ENCODE results near the gene IKZF3.
A peak's percentile ranks its signal among the peaks of the same experiment; 100 is the strongest.
"Not testable (repeated sequence)": the region's sequence is repeated elsewhere in the genome, so short reads cannot be mapped to it uniquely, and the experiment has no call there.

Gene IKZF3

GRCh38 chr17:39748444-39749034, 115.6 kb downstream of the IKZF3 start:
- in situ Hi-C loops (cut with MboI; ENCODE audit: low sequenced_read_pairs); H3K9me3 ChIP-seq; H3K36me3 ChIP-seq (replicated peaks); H3K4me1 ChIP-seq; H3K27me3 ChIP-seq (ENCODE audit: low read depth); DNase-seq (ENCODE audit: low spot score in 2 of 2); H3K4me3 ChIP-seq: not testable (repeated sequence)

- in situ Hi-C loops (cut with MboI; ENCODE audit: low sequenced_read_pairs): no loop called here
- H3K36me3 ChIP-seq (replicated peaks): no peaks in the 10 kb centered on the region
These were observed 116.4 kb downstream of the IKZF3 start for GRCh38 chr17:39747745-39748144.

DNA sequence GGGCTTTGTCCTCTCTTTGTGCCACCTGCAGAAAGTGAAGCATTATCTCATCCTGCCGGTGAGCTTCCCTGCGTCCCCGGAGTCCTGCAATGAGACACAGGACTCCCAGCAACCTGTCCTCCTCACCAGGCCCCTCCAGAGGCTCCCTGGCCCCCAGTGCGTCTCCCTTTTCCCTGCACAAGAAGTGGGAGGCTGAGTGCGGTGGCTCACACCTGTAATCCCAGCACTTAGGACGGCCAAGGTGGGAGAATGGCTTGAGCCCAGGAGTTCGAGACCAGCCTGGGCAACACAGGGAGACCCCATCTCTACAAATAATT, 118.0 kb downstream of the IKZF3 start:
- in situ Hi-C loops (cut with MboI; ENCODE audit: low sequenced_read_pairs): no loop called here
- Histone ChIP-seq H3K27me3 (ENCODE audit: low read depth) (no peaks in the 10 kb centered on the region), H3K36me3 (replicated peaks) (no peaks in the 10 kb centered on the region), H3K4me3 (no peak overlapping the region), H3K9me3 (no peaks in the 10 kb centered on the region), H3K4me1 (no peaks in the 10 kb centered on the region)
- DNase-seq (ENCODE audit: low spot score in 2 of 2): no peak

More at GRCh38 chr17:39747745-39748144, 116.4 kb downstream of the IKZF3 start:
- Histone ChIP-seq H3K27me3 (ENCODE audit: low read depth) (no peaks in the 10 kb centered on the region), H3K4me1 (no peaks in the 10 kb centered on the region), H3K4me3 (no peak overlapping the region), H3K9me3 (no peaks in the 10 kb centered on the region)
- DNase-seq (ENCODE audit: low spot score in 2 of 2): no peak

DNA sequence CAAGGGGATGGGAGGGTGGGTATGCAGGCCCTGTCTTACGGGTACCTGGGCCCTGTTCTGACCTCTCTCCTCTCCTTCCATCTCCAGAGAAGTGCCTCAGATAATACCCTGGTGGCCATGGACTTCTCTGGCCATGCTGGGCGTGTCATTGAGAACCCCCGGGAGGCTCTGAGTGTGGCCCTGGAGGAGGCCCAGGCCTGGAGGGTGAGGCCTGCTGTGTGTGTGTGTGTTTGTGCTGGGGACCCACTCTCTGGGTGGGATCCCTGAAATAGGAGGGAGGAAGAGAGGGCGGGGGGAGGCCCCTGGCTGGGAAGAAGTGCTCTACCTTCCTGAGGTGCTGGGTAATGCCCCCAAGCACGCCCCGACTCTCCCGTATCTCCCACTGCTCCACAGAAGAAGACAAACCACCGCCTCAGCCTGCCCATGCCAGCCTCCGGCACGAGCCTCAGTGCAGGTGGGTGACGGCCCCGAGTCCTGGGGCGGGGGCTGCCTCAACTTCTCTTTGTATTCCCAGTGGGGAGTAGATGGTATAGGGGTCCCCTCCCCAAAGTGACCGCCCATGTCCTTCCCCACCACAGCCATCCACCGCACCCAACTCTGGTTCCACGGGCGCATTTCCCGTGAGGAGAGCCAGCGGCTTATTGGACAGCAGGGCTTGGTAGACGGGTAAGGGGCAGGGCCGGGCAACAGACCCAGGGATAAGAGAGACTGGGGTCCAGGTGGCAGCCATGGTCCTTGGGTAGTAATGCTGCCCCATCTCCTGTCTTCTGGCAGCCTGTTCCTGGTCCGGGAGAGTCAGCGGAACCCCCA, 118.6 kb downstream of the IKZF3 start:
- H3K4me1 ChIP-seq: no peaks in the 10 kb centered on the region
- no peaks in the 10 kb centered on the region for H3K27me3 ChIP-seq (ENCODE audit: low read depth)
- in situ Hi-C loops (cut with MboI; ENCODE audit: low sequenced_read_pairs): no loop called here
- DNase-seq (ENCODE audit: low spot score in 2 of 2): no peak
- no peak overlapping the region for H3K4me3 ChIP-seq
- no peaks in the 10 kb centered on the region for H3K36me3 ChIP-seq (replicated peaks)
- H3K9me3 ChIP-seq: no peaks in the 10 kb centered on the region

- Histone ChIP-seq H3K36me3 (replicated peaks) (no peaks in the 10 kb centered on the region), H3K27me3 (ENCODE audit: low read depth) (no peaks in the 10 kb centered on the region), H3K9me3 (no peaks in the 10 kb centered on the region), H3K4me1 (no peaks in the 10 kb centered on the region), H3K4me3 (no peak overlapping the region)
- no peak for DNase-seq (ENCODE audit: low spot score in 2 of 2)
- in situ Hi-C loops (cut with MboI; ENCODE audit: low sequenced_read_pairs): no loop called here
These were observed 119.3 kb downstream of the IKZF3 start for GRCh38 chr17:39744836-39745215.

GRCh38 chr17:39744075-39744835, 119.9 kb downstream of the IKZF3 start:
- Histone ChIP-seq H3K36me3 (replicated peaks) (no peaks in the 10 kb centered on the region), H3K4me1 (no peaks in the 10 kb centered on the region), H3K4me3 (no peak overlapping the region), H3K9me3 (no peaks in the 10 kb centered on the region), H3K27me3 (ENCODE audit: low read depth) (no peaks in the 10 kb centered on the region)
- no peak for DNase-seq (ENCODE audit: low spot score in 2 of 2)
- in situ Hi-C loops (cut with MboI; ENCODE audit: low sequenced_read_pairs): no loop called here

DNA sequence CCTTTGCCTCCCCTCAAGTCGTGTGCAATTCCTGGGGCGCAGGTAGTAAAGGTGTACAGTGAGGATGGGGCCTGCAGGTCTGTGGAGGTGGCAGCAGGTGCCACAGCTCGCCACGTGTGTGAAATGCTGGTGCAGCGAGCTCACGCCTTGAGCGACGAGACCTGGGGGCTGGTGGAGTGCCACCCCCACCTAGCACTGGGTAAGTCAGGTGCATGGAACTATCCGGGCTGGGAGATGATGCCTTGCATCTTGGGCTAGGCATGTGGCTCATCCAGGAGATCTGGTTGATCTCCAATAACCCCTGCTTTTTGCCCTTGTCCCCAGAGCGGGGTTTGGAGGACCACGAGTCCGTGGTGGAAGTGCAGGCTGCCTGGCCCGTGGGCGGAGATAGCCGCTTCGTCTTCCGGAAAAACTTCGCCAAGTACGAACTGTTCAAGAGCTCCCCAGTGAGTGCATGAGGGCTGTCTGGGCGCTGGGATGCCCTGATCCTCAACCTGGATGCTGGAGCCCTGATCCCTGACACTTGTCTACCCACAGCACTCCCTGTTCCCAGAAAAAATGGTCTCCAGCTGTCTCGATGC, 121.2 kb downstream of the IKZF3 start:
- H3K9me3 ChIP-seq: no peaks in the 10 kb centered on the region
- no peaks in the 10 kb centered on the region for H3K27me3 ChIP-seq (ENCODE audit: low read depth)
- H3K4me3 ChIP-seq: no peak overlapping the region
- DNase-seq (ENCODE audit: low spot score in 2 of 2): no peak
- no peaks in the 10 kb centered on the region for H3K4me1 ChIP-seq
- no peaks in the 10 kb centered on the region for H3K36me3 ChIP-seq (replicated peaks)
- in situ Hi-C loops (cut with MboI; ENCODE audit: low sequenced_read_pairs): no loop called here

GRCh38 chr17:39742126-39742855, 121.8 kb downstream of the IKZF3 start:
- H3K4me3 ChIP-seq: no peak overlapping the region
- H3K36me3 ChIP-seq (replicated peaks): no peaks in the 10 kb centered on the region
- in situ Hi-C loops (cut with MboI; ENCODE audit: low sequenced_read_pairs): no loop called here
- DNase-seq (ENCODE audit: low spot score in 2 of 2): no peak
- H3K4me1 ChIP-seq: no peaks in the 10 kb centered on the region
- no peaks in the 10 kb centered on the region for H3K9me3 ChIP-seq
- no peaks in the 10 kb centered on the region for H3K27me3 ChIP-seq (ENCODE audit: low read depth)

DNA sequence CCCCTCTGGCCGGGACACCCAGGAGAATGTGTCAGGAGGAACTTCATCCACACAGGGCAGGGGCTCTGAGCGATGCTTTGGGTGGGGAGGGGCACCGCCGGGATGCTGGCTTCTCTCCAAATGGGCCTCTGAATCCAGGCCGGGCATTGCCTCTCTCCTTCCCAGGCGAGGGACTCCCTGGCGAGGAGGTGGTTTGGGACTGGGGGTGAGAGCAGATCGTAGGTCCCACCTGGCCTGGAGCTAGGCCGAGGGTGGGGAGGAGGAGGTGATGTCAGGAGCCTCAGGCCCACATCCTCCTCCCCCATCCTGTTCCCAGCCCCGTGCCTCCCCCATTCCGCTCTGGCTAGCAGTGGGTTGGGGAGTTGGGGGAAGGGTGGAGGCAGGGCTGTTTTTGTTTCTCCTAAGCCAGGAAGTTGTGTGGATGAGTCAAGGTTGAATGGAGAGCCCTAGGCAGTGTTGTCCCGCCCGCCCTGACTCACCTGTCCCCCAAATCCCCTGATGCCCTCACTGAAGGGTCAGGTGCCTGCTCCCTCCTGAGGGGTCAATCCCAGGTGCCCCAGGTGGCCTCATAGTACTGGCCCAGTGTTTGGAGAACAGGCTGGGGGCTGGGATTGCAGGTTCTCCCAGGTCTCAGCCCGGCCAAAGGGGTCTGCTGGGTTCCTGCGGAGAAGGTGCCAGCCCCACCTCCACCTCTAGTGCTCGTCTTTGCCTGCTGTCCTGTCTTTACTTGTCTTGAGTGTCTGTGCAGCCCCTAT, 123.6 kb downstream of the IKZF3 start:
- Histone ChIP-seq H3K36me3 (replicated peaks) (no peaks in the 10 kb centered on the region), H3K9me3 (no peaks in the 10 kb centered on the region), H3K27me3 (ENCODE audit: low read depth) (no peaks in the 10 kb centered on the region), H3K4me1 (no peaks in the 10 kb centered on the region), H3K4me3 (no peak overlapping the region)
- DNase-seq (ENCODE audit: low spot score in 2 of 2): no peak
- in situ Hi-C loops (cut with MboI; ENCODE audit: low sequenced_read_pairs): no loop called here

DNA sequence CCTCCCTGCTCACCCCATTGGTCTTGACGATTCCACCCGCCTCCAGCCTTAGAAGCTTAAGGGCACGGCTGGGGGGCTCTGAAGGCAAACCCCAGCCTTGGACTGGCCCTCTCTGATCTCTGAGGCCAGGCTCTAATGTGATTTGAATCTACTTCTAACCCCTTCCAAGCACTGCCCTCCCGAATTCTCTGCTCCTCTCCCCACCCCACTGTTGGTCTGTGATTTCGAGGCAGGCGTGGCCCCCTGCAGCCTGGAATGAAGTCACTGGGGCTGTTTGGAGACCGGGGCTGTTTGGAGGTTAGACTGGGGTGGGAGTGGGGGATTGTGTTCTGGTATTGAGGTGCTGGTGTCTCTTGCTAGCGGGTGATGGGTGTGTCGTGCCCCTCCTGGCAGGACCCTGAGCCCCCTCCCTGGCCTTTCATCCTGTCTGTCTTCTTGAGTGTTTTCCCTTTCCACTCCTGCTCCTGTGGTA, 124.2 kb downstream of the IKZF3 start:
- Histone ChIP-seq H3K4me3 (no peak overlapping the region), H3K36me3 (replicated peaks) (no peaks in the 10 kb centered on the region), H3K9me3 (no peaks in the 10 kb centered on the region), H3K4me1 (no peaks in the 10 kb centered on the region), H3K27me3 (ENCODE audit: low read depth) (no peaks in the 10 kb centered on the region)
- in situ Hi-C loops (cut with MboI; ENCODE audit: low sequenced_read_pairs): no loop called here
- DNase-seq (ENCODE audit: low spot score in 2 of 2): no peak

DNA sequence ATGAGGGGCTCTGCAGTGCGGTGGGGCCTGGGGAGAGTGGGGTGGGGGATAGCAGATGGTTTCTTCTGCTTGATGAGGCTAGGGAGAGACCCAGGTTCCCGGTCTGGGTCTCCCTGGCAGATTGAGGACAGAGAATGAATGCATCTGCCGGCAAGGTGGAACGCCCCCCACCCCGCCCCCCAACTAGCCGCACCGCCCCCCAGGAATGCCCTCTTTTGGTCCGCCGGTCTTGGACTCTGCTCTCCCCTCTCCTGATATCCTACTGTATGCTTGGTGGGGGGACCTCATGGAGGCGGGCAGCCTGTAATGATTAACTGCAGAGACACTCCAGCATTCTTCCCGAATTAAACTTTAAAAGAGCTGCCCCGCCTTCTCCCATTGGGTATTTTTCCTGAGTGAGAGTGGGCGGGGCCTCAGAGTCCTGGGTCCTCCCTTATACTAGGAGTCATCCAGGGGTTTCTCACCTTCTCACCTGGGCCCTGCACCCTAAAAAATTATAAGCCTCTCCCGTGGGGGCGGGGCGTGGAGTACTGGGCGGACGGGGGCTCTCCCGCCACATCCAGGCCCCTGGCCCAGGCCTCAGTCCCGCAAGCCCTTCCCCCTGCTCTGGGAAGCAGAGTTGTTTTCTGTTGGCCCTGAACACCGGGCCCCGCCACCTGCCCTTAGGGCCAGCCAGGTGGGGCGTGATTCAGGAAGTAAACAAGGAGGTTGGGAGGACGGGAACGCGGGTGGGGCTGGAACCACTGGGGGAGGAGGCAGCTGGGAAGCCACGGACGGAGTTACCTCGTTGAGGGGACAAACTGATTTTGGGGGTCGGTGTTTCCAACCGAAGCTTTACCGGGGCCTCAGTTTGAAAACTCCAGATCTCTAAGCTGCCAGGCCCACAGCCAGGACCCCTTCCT, 124.9 kb downstream of the IKZF3 start:
- no peaks in the 10 kb centered on the region for H3K4me1 ChIP-seq
- no peak overlapping the region for H3K4me3 ChIP-seq
- in situ Hi-C loops (cut with MboI; ENCODE audit: low sequenced_read_pairs): no loop called here
- no peaks in the 10 kb centered on the region for H3K36me3 ChIP-seq (replicated peaks)
- H3K27me3 ChIP-seq (ENCODE audit: low read depth): no peaks in the 10 kb centered on the region
- H3K9me3 ChIP-seq: no peaks in the 10 kb centered on the region
- DNase-seq (ENCODE audit: low spot score in 2 of 2): peak in 1 of 2 experiments; percentile 51

DNA sequence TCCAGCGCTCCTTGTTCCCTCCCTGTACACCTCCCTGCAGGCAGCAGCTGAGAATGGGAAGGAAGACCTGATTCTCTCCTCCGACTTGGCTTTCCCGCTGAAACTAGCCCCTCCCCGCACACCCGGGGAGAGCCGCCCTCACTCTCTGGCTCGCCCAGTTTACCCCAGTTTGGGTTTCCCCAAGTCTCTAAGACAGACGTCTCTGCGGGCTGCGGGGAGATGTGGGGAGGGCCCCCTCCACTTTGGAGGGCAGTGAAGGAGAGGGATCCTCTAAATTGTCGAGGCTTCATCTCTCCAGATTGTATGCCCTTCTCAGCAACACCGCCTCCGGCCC, 125.6 kb downstream of the IKZF3 start:
- no peaks in the 10 kb centered on the region for H3K36me3 ChIP-seq (replicated peaks)
- H3K4me1 ChIP-seq: no peaks in the 10 kb centered on the region
- H3K9me3 ChIP-seq: no peaks in the 10 kb centered on the region
- no peak overlapping the region for H3K4me3 ChIP-seq
- H3K27me3 ChIP-seq (ENCODE audit: low read depth): no peaks in the 10 kb centered on the region
- DNase-seq (ENCODE audit: low spot score in 2 of 2): no peak
- in situ Hi-C loops (cut with MboI; ENCODE audit: low sequenced_read_pairs): no loop called here

All from HAP-1 (cell line).